Measurements from ENCODE around the gene PREP. TPM values are rescaled to one million over a fixed set of nuclear protein-coding genes. Genes with fewer than 3 reads are reported as not detected.

PREP gene
- 42.9 and 45.2 TPM in 2 replicates for total RNA-seq
- long read RNA-seq, transcript PREP-201 (15 exons, 2,905 nt), result major isoform, 6 of 24 reads
- long read RNA-seq, partial matches to known transcripts, result 9 of 24 reads
- long read RNA-seq, other reads (novel, unspliced or antisense), result 9 of 24 reads

GRCh38 chr6:105402939-105403935 lies at the start of gene PREP:
TSS of gene PREP (minus strand) at chr6:105403082. CDS start at chr6:105402891, 191 bp downstream.
- peaks cover 50% of the 10 kb centered on the region for H3K4me1 Mint-ChIP-seq
- peak within 1 kb of the TSS; percentile 96 for H3K27ac Mint-ChIP-seq (ENCODE audit: unreplicated experiment)
- no peaks in the 10 kb centered on the region for H3K9me3 Mint-ChIP-seq
- H3K27me3 Mint-ChIP-seq (ENCODE audit: low read depth), result peaks cover 23% of the 10 kb centered on the region
- peak; percentile 87 for TF ChIP-seq CTCF (conservative IDR thresholded peaks at IDR 0.05)
- peaks cover under 1% of the 10 kb centered on the region for H3K36me3 Mint-ChIP-seq (ENCODE audit: low read depth)
- H3K4me3 Mint-ChIP-seq, result peak within 1 kb of the TSS; percentile 95
- DNase-seq (ENCODE audit: low read depth, low spot score), result peak; percentile 68

GRCh38 chr6:105452376-105452775 lies 49.5 kb upstream of the PREP start:
- no peak for DNase-seq (ENCODE audit: low read depth, low spot score)
- peaks cover 46% of the 10 kb centered on the region for H3K4me1 Mint-ChIP-seq
- H3K4me3 Mint-ChIP-seq, result peak overlapping the region; percentile 20
- no peak overlapping the region for H3K27ac Mint-ChIP-seq (ENCODE audit: unreplicated experiment)
- peaks cover 4% of the 10 kb centered on the region for H3K9me3 Mint-ChIP-seq
- no peaks in the 10 kb centered on the region for H3K36me3 Mint-ChIP-seq (ENCODE audit: low read depth)
- no peak for TF ChIP-seq CTCF (conservative IDR thresholded peaks at IDR 0.05)
- H3K27me3 Mint-ChIP-seq (ENCODE audit: low read depth), result no peaks in the 10 kb centered on the region

- Mint-ChIP-seq H3K27me3 (ENCODE audit: low read depth) (no peaks in the 10 kb centered on the region), H3K27ac (ENCODE audit: unreplicated experiment) (no peak overlapping the region), H3K36me3 (ENCODE audit: low read depth) (no peaks in the 10 kb centered on the region), H3K9me3 (peaks cover 3% of the 10 kb centered on the region), H3K4me1 (peaks cover 35% of the 10 kb centered on the region), H3K4me3 (no peak overlapping the region)
- no peak for DNase-seq (ENCODE audit: low read depth, low spot score)
- TF ChIP-seq CTCF (conservative IDR thresholded peaks at IDR 0.05), result no peak
Measured at GRCh38 chr6:105449756-105450390, 47.0 kb upstream of the PREP start.

GRCh38 chr6:105445481-105445880 lies 42.6 kb upstream of the PREP start:
- H3K27ac Mint-ChIP-seq (ENCODE audit: unreplicated experiment), result no peak overlapping the region
- no peaks in the 10 kb centered on the region for H3K9me3 Mint-ChIP-seq
- H3K4me3 Mint-ChIP-seq, result no peak overlapping the region
- TF ChIP-seq CTCF (conservative IDR thresholded peaks at IDR 0.05), result no peak
- H3K36me3 Mint-ChIP-seq (ENCODE audit: low read depth), result no peaks in the 10 kb centered on the region
- peaks cover 8% of the 10 kb centered on the region for H3K4me1 Mint-ChIP-seq
- no peaks in the 10 kb centered on the region for H3K27me3 Mint-ChIP-seq (ENCODE audit: low read depth)
- DNase-seq (ENCODE audit: low read depth, low spot score), result no peak

GRCh38 chr6:105443941-105444340 lies 41.1 kb upstream of the PREP start:
- Mint-ChIP-seq H3K4me3 (no peak overlapping the region), H3K27ac (ENCODE audit: unreplicated experiment) (no peak overlapping the region), H3K27me3 (ENCODE audit: low read depth) (no peaks in the 10 kb centered on the region)

More at GRCh38 chr6:105443941-105444340, 41.1 kb upstream of the PREP start:
- DNase-seq (ENCODE audit: low read depth, low spot score), result no peak
- H3K36me3 Mint-ChIP-seq (ENCODE audit: low read depth), result no peaks in the 10 kb centered on the region
- no peak for TF ChIP-seq CTCF (conservative IDR thresholded peaks at IDR 0.05)
- peaks cover 17% of the 10 kb centered on the region for H3K4me1 Mint-ChIP-seq
- no peaks in the 10 kb centered on the region for H3K9me3 Mint-ChIP-seq

Measured in neural crest cell (in vitro differentiated cells).